ENCODE data around the gene ATL2. TPM values are rescaled to one million over a fixed set of nuclear protein-coding genes. Genes with fewer than 3 reads are reported as not detected.

The ATL2 gene
- polyA plus RNA-seq, 3 donors, result 7.8 to 28.3 (median 10.8) TPM

GRCh38 chr2:38376346-38377049, 575 bp downstream of the ATL2 start:
- Mint-ChIP-seq H3K4me3 (peak overlapping the region; percentile 88 to 97), H3K4me1 (peaks cover 45% of the 10 kb centered on the region), H3K36me3 (peaks cover 2 to 5% of the 10 kb centered on the region in 2 donors), H3K27me3 (ENCODE audit: low read depth in 3 of 3) (no peaks in the 10 kb centered on the region), H3K9me3 (no peaks in the 10 kb centered on the region), H3K27ac (peak overlapping the region; percentile 84 to 95 (median 93))
- H2AFZ ChIP-seq (ENCODE audit: insufficient read depth, low read depth, low read length, poor library complexity, severe bottlenecking), result peak overlapping the region; percentile 77
- H4K20me1 ChIP-seq (ENCODE audit: insufficient read depth, low read length), result peaks cover 45% of the 10 kb centered on the region
- peak overlapping the region; percentile 91 to 92 for H3K27ac ChIP-seq (ENCODE audit: low read depth in 1 of 2, low read length in 2 of 2)
- TF ChIP-seq, protein P1, sequence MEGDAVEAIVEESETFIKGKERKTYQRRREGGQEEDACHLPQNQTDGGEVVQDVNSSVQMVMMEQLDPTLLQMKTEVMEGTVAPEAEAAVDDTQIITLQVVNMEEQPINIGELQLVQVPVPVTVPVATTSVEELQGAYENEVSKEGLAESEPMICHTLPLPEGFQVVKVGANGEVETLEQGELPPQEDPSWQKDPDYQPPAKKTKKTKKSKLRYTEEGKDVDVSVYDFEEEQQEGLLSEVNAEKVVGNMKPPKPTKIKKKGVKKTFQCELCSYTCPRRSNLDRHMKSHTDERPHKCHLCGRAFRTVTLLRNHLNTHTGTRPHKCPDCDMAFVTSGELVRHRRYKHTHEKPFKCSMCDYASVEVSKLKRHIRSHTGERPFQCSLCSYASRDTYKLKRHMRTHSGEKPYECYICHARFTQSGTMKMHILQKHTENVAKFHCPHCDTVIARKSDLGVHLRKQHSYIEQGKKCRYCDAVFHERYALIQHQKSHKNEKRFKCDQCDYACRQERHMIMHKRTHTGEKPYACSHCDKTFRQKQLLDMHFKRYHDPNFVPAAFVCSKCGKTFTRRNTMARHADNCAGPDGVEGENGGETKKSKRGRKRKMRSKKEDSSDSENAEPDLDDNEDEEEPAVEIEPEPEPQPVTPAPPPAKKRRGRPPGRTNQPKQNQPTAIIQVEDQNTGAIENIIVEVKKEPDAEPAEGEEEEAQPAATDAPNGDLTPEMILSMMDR (IDR thresholded peaks at IDR 0.05), result peak; percentile 81
- H3K4me3 ChIP-seq (replicated peaks in 1 of 3; ENCODE audit: low read depth in 2 of 3, low read length in 3 of 3), result peak overlapping the region; percentile 87 to 91 (median 88)
- H3K4me1 ChIP-seq (ENCODE audit: control insufficient read depth in 1 of 2, insufficient read depth in 2 of 2, low read length in 2 of 2), result peaks cover 44 to 50% of the 10 kb centered on the region in 2 donors
- peak; percentile 43 to 63 (median 55) for DNase-seq
- H3K9me3 ChIP-seq (replicated peaks in 1 of 2; ENCODE audit: control insufficient read depth in 1 of 2, insufficient read depth in 1 of 2, low read length in 2 of 2), result no peaks in the 10 kb centered on the region
- under 1% methylated on average over 80 of the region's 80 CpGs for WGBS (ENCODE audit: insufficient coverage)
- peaks cover 50% of the 10 kb centered on the region for H3K79me2 ChIP-seq (ENCODE audit: insufficient read depth, low read length)
- no peaks in the 10 kb centered on the region for H3K27me3 ChIP-seq (ENCODE audit: control insufficient read depth in 2 of 2, insufficient read depth in 2 of 2, low read length in 2 of 2)
- intact Hi-C loops (cut with micrococcal nuclease), result loop anchor here in 1 of 2 donors (2.0 to 10.0 kb wide), 2 partner anchors 62 to 374 kb away; partner anchors contain the start of gene SRSF7
- H3K9ac ChIP-seq (ENCODE audit: insufficient read depth, low read length, poor library complexity, severe bottlenecking), result peak overlapping the region; percentile 94
- no peaks in the 10 kb centered on the region for H3K36me3 ChIP-seq (replicated peaks in 1 of 2; ENCODE audit: control insufficient read depth in 1 of 2, insufficient read depth in 2 of 2, low read length in 2 of 2)
- H3K4me2 ChIP-seq (replicated peaks; ENCODE audit: extremely low read depth, low read length, poor library complexity, severe bottlenecking), result peak overlapping the region; percentile 84

DNA sequence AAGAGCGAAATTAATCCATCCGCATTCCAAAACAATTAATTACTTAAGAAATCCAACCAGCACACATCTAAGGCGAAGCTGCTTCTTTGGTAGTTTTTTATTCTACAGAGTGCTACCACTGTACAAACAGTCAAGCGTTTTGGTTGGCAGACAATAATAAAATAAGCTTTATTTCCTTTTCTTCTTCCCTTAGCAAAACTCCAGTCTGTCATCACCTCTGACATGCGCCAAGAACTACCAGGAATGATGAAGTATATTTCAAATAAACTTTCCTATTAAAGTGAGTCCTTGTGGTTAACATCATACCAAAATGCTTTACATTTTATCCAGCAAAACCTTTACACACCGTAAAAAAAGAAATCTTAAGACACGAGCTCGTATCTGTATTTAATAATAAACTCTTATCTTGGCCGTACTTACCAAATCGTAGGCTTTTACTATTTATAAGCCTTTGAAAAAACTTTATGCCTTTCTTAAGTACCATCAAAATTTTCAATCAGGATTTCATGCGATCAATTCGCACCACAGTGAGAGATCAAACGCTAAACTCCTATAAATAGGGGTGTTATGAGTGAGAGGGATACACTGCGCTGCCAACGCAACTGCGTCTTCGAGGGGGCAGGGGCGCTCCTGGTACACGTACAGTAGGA, 1.3 kb downstream of the ATL2 start:
- H3K27ac ChIP-seq (ENCODE audit: low read depth in 1 of 2, low read length in 2 of 2), result peak overlapping the region; percentile 91 to 92
- peak overlapping the region; percentile 94 for H3K9ac ChIP-seq (ENCODE audit: insufficient read depth, low read length, poor library complexity, severe bottlenecking)
- peaks cover 52% of the 10 kb centered on the region for H4K20me1 ChIP-seq (ENCODE audit: insufficient read depth, low read length)
- TF ChIP-seq, protein P1 (IDR thresholded peaks at IDR 0.05), result no peak
- no peaks in the 10 kb centered on the region for H3K9me3 ChIP-seq (replicated peaks in 1 of 2; ENCODE audit: control insufficient read depth in 1 of 2, insufficient read depth in 1 of 2, low read length in 2 of 2)
- no peaks in the 10 kb centered on the region for H3K36me3 ChIP-seq (replicated peaks in 1 of 2; ENCODE audit: control insufficient read depth in 1 of 2, insufficient read depth in 2 of 2, low read length in 2 of 2)
- peak in 1 of 3 donors; percentile 54 for DNase-seq
- peaks cover 2 to 5% of the 10 kb centered on the region in 2 donors for H3K36me3 Mint-ChIP-seq
- peak overlapping the region; percentile 84 for H3K4me2 ChIP-seq (replicated peaks; ENCODE audit: extremely low read depth, low read length, poor library complexity, severe bottlenecking)
- peaks cover 43% of the 10 kb centered on the region for H3K4me1 Mint-ChIP-seq
- 5% methylated on average over 7 of the region's 19 CpGs for WGBS (ENCODE audit: insufficient coverage)
- H3K4me3 ChIP-seq (replicated peaks in 1 of 3; ENCODE audit: low read depth in 2 of 3, low read length in 3 of 3), result peak overlapping the region; percentile 87 to 91 (median 88)
- no peaks in the 10 kb centered on the region for H3K9me3 Mint-ChIP-seq
- peak overlapping the region; percentile 88 to 97 for H3K4me3 Mint-ChIP-seq
- H3K79me2 ChIP-seq (ENCODE audit: insufficient read depth, low read length), result peaks cover 57% of the 10 kb centered on the region
- no peaks in the 10 kb centered on the region for H3K27me3 ChIP-seq (ENCODE audit: control insufficient read depth in 2 of 2, insufficient read depth in 2 of 2, low read length in 2 of 2)
- intact Hi-C loops (cut with micrococcal nuclease), result loop anchor here in 1 of 2 donors (2.0 to 10.0 kb wide), 2 partner anchors 61 to 375 kb away; partner anchors contain the start of gene SRSF7
- peak overlapping the region; percentile 84 to 95 (median 91) for H3K27ac Mint-ChIP-seq
- no peaks in the 10 kb centered on the region for H3K27me3 Mint-ChIP-seq (ENCODE audit: low read depth in 3 of 3)
- H2AFZ ChIP-seq (ENCODE audit: insufficient read depth, low read depth, low read length, poor library complexity, severe bottlenecking), result peak overlapping the region; percentile 77
- H3K4me1 ChIP-seq (ENCODE audit: control insufficient read depth in 1 of 2, insufficient read depth in 2 of 2, low read length in 2 of 2), result peaks cover 37 to 43% of the 10 kb centered on the region in 2 donors
